ENCODE data around the gene RXFP4. TPM values are rescaled to one million over a fixed set of nuclear protein-coding genes. Genes with fewer than 3 reads are reported as not detected.

Gene RXFP4
- total and polyA plus RNA-seq, 9 of the 15 experiments (the other 6 are each of a cell fraction or from before 2014, with no cell fraction given), result 0.64 TPM; not detected in 8

GRCh38 chr1:155978325-155978972 lies 37.0 kb downstream of the RXFP4 start, which contains the start of gene ARHGEF2 (continued):
- TF ChIP-seq, protein P1, sequence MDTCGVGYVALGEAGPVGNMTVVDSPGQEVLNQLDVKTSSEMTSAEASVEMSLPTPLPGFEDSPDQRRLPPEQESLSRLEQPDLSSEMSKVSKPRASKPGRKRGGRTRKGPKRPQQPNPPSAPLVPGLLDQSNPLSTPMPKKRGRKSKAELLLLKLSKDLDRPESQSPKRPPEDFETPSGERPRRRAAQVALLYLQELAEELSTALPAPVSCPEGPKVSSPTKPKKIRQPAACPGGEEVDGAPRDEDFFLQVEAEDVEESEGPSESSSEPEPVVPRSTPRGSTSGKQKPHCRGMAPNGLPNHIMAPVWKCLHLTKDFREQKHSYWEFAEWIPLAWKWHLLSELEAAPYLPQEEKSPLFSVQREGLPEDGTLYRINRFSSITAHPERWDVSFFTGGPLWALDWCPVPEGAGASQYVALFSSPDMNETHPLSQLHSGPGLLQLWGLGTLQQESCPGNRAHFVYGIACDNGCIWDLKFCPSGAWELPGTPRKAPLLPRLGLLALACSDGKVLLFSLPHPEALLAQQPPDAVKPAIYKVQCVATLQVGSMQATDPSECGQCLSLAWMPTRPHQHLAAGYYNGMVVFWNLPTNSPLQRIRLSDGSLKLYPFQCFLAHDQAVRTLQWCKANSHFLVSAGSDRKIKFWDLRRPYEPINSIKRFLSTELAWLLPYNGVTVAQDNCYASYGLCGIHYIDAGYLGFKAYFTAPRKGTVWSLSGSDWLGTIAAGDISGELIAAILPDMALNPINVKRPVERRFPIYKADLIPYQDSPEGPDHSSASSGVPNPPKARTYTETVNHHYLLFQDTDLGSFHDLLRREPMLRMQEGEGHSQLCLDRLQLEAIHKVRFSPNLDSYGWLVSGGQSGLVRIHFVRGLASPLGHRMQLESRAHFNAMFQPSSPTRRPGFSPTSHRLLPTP (IDR thresholded peaks at IDR 0.05; ENCODE audit: borderline replicate concordance, extremely low read depth, insufficient read length), result no peak
- no peak for TF ChIP-seq ZNF780A (CRISPR knock-in tag; IDR thresholded peaks at IDR 0.05)
- TF ChIP-seq BRF1 (IDR thresholded peaks at IDR 0.05; ENCODE audit: borderline replicate concordance, extremely low read depth, insufficient read length), result no peak
- peak; percentile 27; the same call in 1 of the 2 replicates for TF ChIP-seq MTA3 (IDR thresholded peaks at IDR 0.05; ENCODE audit: borderline replicate concordance)
- no peak for TF ChIP-seq WHSC1 (IDR thresholded peaks at IDR 0.05; ENCODE audit: low read length)
- TF ChIP-seq POLR3A (IDR thresholded peaks at IDR 0.05; ENCODE audit: borderline replicate concordance, extremely low read depth, insufficient read depth, insufficient read length), result no peak
- peak; percentile 94 for TF ChIP-seq RBFOX2 (IDR thresholded peaks at IDR 0.05; ENCODE audit: low read depth, low read length)
- no peak for TF ChIP-seq CREB1 (IDR thresholded peaks at IDR 0.05)
- peak; percentile 45; the same call in 1 of the 2 replicates for TF ChIP-seq CREB1 (CRISPR knock-in tag; IDR thresholded peaks at IDR 0.05)
- no peak for TF ChIP-seq CREB3L1 (IDR thresholded peaks at IDR 0.05; ENCODE audit: borderline replicate concordance, low read depth)
- TF ChIP-seq STAT5B (CRISPR knock-in tag; IDR thresholded peaks at IDR 0.05), result no peak
- TF ChIP-seq, protein P2, sequence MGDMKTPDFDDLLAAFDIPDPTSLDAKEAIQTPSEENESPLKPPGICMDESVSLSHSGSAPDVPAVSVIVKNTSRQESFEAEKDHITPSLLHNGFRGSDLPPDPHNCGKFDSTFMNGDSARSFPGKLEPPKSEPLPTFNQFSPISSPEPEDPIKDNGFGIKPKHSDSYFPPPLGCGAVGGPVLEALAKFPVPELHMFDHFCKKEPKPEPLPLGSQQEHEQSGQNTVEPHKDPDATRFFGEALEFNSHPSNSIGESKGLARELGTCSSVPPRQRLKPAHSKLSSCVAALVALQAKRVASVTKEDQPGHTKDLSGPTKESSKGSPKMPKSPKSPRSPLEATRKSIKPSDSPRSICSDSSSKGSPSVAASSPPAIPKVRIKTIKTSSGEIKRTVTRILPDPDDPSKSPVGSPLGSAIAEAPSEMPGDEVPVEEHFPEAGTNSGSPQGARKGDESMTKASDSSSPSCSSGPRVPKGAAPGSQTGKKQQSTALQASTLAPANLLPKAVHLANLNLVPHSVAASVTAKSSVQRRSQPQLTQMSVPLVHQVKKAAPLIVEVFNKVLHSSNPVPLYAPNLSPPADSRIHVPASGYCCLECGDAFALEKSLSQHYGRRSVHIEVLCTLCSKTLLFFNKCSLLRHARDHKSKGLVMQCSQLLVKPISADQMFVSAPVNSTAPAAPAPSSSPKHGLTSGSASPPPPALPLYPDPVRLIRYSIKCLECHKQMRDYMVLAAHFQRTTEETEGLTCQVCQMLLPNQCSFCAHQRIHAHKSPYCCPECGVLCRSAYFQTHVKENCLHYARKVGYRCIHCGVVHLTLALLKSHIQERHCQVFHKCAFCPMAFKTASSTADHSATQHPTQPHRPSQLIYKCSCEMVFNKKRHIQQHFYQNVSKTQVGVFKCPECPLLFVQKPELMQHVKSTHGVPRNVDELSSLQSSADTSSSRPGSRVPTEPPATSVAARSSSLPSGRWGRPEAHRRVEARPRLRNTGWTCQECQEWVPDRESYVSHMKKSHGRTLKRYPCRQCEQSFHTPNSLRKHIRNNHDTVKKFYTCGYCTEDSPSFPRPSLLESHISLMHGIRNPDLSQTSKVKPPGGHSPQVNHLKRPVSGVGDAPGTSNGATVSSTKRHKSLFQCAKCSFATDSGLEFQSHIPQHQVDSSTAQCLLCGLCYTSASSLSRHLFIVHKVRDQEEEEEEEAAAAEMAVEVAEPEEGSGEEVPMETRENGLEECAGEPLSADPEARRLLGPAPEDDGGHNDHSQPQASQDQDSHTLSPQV (IDR thresholded peaks at IDR 0.05), result no peak
- TF ChIP-seq RBM15 (IDR thresholded peaks at IDR 0.05; ENCODE audit: insufficient read depth, low read length), result no peak
- no peak for TF ChIP-seq ESRRA (IDR thresholded peaks at IDR 0.05; ENCODE audit: borderline replicate concordance, low read depth)
- peak; percentile 10 for TF ChIP-seq SAP30 (IDR thresholded peaks at IDR 0.05; ENCODE audit: borderline replicate concordance, insufficient read depth, low read depth, low read length, poor library complexity, severe bottlenecking)
- no peak for TF ChIP-seq SMAD2 (IDR thresholded peaks at IDR 0.05; ENCODE audit: low read depth, low read length)
- TF ChIP-seq, protein P3, sequence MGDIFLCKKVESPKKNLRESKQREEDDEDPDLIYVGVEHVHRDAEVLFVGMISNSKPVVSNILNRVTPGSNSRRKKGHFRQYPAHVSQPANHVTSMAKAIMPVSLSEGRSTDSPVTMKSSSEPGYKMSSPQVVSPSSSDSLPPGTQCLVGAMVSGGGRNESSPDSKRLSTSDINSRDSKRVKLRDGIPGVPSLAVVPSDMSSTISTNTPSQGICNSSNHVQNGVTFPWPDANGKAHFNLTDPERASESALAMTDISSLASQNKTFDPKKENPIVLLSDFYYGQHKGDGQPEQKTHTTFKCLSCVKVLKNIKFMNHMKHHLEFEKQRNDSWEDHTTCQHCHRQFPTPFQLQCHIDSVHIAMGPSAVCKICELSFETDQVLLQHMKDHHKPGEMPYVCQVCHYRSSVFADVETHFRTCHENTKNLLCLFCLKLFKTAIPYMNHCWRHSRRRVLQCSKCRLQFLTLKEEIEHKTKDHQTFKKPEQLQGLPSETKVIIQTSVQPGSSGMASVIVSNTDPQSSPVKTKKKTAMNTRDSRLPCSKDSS (IDR thresholded peaks at IDR 0.05; ENCODE audit: low read depth, partially characterized antibody), result no peak
